ENCODE data around the gene PDE6A.

- TF ChIP-seq CTCF (IDR thresholded peaks at IDR 0.05) = no peak
- no peak for TF ChIP-seq EP300 (IDR thresholded peaks at IDR 0.05)
- TF ChIP-seq POLR2A (IDR thresholded peaks at IDR 0.05) = no peak
Observed at GRCh38 chr5:149939546-149939945, 5.0 kb downstream of the PDE6A start.

All from ovary (tissue), 3 donors.